ENCODE measurements around the gene DDX49.

DDX49 gene

GRCh38 chr19:18897094-18898029 lies 22.2 kb upstream of the DDX49 start:
- no peak for TF ChIP-seq CTCF (IDR thresholded peaks at IDR 0.05; ENCODE audit: low read depth, low read length, missing control alignments)
- no peak overlapping the region for H3K4me3 ChIP-seq (replicated peaks; ENCODE audit: low read depth, low read length)
- no peak for DNase-seq (ENCODE audit: extremely low read depth, low read depth)

GRCh38 chr19:18898081-18898606 lies 21.4 kb upstream of the DDX49 start:
- H3K4me3 ChIP-seq (replicated peaks; ENCODE audit: low read depth, low read length), result no peak overlapping the region

GRCh38 chr19:18898607-18899408 lies 20.7 kb upstream of the DDX49 start:
- no peak overlapping the region for H3K4me3 ChIP-seq (replicated peaks; ENCODE audit: low read depth, low read length)
- TF ChIP-seq CTCF (IDR thresholded peaks at IDR 0.05; ENCODE audit: low read depth, low read length, missing control alignments), result no peak
- DNase-seq (ENCODE audit: extremely low read depth, low read depth), result no peak

More at GRCh38 chr19:18898081-18898606, 21.4 kb upstream of the DDX49 start:
- DNase-seq (ENCODE audit: extremely low read depth, low read depth), result no peak
- TF ChIP-seq CTCF (IDR thresholded peaks at IDR 0.05; ENCODE audit: low read depth, low read length, missing control alignments), result no peak

- H3K4me3 ChIP-seq (replicated peaks; ENCODE audit: low read depth, low read length), result no peak overlapping the region
- no peak for TF ChIP-seq CTCF (IDR thresholded peaks at IDR 0.05; ENCODE audit: low read depth, low read length, missing control alignments)
- no peak for DNase-seq (ENCODE audit: extremely low read depth, low read depth)
These were observed 19.6 kb upstream of the DDX49 start for GRCh38 chr19:18899624-18900560.

GRCh38 chr19:18900700-18901481 lies 18.6 kb upstream of the DDX49 start:
- TF ChIP-seq CTCF (IDR thresholded peaks at IDR 0.05; ENCODE audit: low read depth, low read length, missing control alignments), result no peak
- no peak overlapping the region for H3K4me3 ChIP-seq (replicated peaks; ENCODE audit: low read depth, low read length)
- DNase-seq (ENCODE audit: extremely low read depth, low read depth), result no peak

Measured in HFF-Myc (cell line).